Activated naive CD4-positive, alpha-beta T cell (primary cell): ENCODE results near the gene PNO1.
"Not testable (repeated sequence)": the region's sequence is repeated elsewhere in the genome, so short reads cannot be mapped to it uniquely, and the experiment has no call there.

Experiments used
- DNase-seq, 4 experiments: peaks; one replicate each; lab custom pipeline; 2025; lab: John Stamatoyannopoulos, UW

PNO1 gene

DNA sequence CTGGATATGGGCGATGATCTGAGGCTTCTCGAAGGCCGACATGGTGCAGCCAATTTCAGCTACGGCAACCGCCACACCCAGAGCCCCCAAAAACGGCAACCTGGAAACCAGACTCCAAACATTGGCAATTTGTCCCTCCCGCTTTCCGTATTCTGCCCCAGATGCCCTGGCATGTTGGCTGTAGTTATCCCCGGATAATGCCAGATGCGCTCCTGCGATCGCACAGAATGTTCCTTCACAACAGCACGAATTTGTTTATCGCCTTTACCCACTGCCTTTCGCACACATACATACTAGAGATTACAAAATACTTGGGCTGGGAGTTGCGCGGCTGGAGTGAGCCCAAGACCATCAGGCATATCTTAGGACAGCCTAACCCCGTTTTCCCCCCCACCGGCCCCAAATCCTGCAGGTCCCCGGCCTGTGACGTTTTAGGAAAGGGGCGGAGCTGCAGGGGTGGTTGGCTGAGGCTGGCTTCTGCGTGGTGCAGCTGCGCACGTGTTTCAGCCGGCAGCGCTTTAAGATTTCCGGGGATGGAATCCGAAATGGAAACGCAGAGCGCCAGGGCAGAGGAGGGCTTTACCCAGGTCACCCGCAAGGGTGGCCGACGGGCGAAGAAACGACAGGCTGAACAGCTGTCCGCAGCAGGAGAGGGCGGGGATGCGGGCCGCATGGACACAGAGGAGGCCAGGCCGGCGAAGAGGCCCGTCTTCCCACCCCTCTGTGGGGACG, at the start of gene PNO1:
Gene PNO1, plus strand, starts transcription at position 487 of the 732 bp plus-strand sequence. Its CDS starts 47 bp downstream, at position 534.
- peak; percentile 85 to 95 (median 91) for DNase-seq

DNA sequence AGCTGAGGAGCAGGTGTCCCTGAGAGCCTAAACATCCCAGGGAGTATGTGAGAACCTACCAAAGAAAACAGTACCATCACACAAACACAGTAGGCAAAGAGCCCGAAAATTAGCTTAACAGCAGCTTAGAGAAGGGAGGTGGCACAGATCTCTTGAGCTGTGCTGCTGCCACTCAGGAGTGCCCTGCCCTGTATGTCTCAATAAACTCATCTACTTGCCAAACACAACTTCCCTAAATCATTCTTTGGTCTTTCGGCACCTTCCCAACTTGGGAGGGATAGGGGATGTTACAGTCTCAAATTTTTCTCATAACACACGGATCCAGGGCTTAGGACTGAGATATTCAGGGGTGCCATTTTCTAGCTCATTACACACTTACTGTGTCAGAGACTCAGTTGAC, 49.6 kb upstream of the PNO1 start:
- no peak for DNase-seq

DNA sequence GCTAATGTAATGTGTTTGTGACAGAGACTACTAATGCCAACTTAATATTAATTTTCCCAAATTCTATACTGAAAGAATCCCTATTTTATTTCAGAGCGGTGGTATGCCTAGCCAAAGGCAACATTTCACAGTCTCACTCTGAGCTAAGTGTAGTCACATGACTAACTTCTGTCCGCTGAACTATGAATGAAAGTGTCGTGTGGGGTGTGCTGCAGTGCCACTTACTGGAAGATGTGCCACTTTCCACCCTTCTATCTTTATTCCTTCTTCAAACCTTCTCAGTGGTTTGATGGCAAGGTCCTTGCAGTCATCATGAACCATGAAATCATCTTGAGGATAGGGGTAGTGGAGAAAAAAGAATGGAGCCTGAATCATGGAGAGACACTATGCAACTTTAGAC, 47.6 kb upstream of the PNO1 start:
- no peak for DNase-seq

DNA sequence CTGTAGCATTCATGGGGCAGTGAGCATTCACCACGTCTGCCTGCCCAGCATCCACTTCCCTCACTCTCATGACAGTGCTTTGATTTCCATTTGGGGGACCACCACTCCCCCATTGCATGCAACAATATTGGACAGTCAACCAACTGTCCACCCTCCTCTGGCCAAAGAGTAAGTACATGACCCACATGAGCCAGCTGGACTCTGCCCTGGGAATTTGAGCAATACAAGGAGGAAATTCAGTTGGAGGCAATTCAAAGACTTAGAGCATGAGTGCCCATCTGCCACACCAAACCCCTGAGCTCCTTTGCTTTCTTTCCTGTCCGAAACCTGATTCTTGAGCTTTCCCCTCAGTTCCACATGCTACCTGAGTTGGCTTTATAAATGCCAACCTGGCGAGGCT, 41.7 kb upstream of the PNO1 start:
- DNase-seq = no peak

DNA sequence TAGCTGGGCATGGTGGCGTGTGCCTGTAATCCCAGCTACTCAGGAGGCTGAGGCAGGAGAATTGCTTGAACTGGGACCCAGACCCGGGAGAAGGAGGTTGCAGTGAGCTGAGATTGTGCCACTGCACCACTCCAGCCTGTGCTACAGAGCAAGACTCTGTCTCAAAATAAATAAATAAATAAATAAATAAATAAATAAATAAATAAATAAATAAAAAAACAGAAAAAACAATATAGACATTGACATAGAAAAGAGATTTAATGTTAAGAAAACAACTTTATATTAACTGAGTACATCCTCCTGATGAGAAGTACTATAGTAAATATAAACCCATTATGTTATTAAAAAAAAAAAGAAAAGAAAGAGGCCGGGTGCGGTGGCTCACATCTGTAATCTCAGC, 39.8 kb upstream of the PNO1 start:
- DNase-seq = not testable (repeated sequence)

DNA sequence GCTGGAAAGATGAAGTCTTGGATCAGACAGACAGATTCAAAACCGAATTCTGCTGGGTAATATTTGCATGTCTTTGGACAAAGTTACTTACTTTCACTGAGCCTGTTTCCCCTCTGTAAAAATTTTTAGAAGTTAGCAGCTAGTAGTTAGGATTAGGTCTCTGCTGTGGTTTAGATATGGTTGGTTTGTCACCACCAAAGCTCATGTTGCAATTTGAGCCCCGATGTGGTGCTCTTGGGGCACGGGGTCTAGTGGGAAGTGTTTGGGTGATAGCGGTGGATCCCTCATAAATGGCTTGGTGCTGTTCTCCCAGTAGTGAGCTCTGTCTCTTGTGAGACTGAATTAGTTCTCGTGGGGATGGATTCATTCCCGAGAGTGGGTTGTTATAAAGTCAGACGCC, 38.9 kb upstream of the PNO1 start:
- DNase-seq = no peak

DNA sequence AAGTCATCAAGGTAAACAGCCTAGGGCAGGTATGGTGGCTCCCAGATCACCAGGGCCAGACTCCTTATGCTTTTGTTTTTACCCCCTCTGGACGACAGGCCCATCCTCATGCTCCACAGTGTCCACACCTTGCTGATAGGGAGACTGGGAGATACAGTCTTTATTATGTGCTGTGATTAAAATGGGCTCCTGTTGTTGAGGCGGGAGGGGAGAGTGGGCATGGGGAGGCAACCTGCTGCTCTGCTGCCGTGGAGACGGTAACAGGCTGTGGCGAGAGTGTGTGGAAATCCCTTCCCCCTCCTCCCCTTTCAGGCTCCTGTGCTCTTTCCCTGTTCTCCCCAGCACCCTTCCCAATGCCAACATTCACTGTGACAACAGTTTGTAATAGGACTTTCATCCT, 38.2 kb upstream of the PNO1 start:
- no peak for DNase-seq

DNA sequence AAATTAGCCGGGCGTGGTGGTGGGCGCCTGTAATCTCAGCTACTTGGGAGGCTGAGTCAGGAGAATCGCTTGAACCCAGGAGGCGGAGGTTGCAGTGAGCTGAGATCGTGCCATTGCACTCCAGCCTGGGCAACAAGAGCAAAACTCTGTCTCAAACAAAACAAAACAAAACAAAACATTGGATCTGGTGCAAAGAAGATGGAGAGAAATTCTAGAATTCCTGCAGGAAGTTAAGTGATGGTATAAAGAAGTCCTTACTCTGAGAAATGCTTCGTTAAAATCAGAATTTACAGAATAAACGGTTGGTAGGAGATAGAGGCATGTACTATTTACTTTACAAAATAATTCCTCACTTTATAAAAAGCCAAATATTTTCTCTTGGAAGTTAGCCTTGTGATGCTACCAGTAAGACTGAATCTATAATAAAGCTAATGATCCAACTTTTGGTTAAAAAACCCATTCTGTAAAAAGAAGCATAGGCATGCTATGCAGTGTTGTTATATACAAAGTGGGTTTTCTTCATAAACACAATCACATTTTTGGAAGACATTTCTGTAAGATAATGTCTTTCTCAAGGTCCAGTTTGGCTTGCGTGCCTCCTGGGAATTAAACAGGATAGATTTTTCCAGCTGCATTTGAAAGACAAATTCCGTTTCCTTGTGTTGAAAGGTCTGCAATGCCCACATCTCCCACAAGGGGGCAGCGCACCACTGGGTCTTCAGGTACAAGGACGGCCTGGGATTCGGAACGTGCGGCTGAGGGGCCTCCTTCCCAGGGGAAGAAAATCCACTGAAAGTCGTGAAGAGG, 35.6 kb upstream of the PNO1 start:
- DNase-seq = peak; percentile 35 to 80 (median 75)

DNA sequence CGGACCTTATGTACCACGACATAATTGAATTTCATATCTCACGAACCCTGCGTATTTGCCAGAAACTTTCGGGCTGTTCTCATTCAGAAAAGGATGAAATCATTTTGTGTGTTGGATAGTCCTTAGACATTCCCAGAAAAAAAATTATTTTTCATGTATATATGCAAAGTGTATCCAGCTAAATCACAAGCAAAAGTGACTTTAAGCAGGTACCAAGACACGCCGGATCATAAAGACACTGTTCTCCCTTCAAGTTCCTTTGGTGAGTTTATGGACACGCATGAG, 35.1 kb upstream of the PNO1 start:
- no peak for DNase-seq

DNA sequence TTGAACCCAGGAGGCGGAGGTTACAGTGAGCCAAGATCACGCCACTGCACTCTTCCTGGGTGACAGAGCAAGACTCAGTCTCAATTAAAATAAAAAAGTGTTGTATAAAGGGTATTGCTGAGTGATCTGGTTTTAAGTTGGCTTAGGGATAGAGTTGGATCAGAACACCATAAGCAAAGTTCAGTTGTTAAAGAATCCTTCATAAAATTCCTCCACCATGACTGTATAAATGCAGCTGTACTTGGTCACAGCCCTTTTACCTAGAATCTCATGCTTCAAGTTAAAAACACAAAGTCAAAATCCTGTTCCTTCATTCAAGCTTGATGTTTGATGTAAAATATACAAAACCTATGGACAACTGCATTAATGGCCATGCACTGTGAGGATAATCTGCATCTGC, 33.4 kb upstream of the PNO1 start:
- DNase-seq = no peak

DNA sequence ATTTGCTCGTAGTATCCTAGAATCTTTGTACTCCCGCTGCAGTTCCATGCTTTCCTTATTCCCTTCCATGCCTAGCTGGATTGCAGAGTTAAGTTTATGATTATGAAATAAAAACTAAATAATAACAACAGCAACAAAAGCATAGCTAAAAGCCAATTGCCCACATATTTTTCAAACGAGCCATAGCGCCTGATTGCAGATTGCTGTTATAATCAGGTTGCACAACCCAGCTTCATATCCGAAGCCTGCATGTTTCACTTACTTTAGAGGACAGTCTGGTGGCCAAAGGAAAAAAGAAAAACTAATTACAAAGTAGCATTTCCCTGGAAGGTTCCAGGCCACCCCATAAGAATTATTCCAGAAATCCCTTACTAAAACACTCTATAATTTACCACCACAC, 31.9 kb upstream of the PNO1 start:
- DNase-seq = no peak

DNA sequence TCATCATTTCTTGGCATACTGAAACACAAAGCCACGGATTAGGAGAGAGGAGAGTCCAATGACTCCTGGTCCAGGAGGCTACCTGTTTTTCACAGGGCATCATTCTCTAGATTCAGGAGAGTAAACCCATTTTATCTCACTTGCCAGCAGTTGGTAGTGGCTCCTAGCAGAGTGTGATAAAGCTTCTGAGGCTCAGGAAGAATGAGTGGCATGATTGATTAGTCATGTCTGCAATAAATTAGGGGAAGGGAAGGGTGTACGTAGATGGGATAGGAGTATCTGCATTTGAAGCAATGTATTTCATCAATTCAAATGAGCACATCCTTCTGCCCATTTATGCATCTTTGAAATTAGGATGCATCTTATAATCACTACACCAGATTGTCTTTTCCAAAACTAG, 31.1 kb upstream of the PNO1 start:
- no peak for DNase-seq

DNA sequence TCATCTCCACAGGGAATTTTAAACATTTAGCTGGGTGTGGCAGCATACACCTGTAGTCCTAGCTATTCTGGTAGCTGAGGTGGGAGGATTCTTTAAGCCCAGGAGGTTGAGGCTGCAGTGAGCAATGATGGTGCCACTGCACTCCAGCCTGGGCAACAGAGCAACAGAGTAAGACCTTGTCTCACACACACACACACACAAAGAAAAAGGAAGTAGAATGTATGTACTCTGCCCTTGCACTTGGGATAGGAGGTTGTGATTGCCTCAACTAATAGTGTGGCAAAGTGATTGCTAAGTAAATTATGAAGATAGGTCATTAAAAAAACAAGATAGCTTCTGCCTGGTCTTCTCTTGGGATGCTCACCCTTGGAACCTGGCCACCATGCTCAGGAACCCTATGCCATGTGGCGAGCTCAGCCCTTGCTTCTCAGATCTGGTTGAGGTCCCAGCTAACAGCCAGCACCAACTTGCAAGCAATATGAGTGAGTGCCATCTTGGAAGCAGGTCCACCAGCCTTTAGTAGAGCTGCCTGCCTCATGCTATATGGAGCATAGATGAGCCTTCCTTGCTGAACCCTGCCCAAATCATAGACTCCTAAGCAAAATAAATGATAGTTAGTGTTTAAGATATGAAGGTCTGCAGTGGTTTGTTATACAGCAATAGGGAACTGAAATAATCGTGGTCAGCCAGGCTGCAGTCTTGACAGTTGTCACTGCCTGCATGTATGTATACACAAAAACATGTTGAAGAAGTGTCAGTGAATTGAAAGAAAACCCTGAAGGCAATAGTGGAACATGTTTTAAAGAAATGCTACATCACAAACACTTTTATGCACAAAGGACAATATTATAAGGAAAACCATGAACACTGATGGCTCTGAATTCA, 30.1 kb upstream of the PNO1 start:
- no peak for DNase-seq

DNA sequence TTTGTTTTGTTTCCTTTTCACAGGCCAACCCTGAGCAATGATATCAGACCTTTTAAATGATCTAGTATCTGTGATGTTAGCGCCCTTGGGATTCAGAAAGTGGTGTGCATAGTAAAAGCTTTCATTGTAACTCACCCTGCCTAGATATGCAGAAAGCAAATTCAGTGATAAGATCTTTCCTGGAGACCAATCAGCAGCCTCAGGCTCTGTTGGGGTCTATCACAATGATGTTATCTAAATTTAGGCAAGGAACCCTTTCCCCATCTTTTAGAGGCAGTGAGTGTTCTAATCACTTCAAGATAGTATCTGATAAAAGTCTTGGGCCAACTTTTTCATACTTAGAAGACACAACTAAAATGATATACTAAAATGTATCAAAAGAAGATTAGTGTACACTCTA, 23.6 kb upstream of the PNO1 start:
- DNase-seq = no peak

DNA sequence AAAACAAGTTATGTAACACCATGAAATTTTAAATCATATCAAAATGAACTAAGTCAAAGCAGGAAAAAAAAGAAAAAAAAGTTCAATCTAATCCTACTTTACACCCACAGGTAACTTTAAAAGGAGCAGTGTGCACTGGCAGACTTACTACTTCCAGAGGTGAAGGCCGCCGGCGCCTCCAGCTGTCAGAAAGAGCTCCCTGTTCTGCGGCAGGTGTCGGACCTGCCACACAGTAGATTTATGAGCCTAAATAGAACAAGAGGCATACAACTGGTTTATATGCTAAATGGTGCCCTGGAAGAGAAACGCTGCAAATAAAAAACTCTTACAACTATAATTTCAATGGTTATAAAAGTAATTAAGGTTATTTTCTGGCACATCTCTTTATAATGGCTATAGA, 23.1 kb upstream of the PNO1 start:
- no peak for DNase-seq

DNA sequence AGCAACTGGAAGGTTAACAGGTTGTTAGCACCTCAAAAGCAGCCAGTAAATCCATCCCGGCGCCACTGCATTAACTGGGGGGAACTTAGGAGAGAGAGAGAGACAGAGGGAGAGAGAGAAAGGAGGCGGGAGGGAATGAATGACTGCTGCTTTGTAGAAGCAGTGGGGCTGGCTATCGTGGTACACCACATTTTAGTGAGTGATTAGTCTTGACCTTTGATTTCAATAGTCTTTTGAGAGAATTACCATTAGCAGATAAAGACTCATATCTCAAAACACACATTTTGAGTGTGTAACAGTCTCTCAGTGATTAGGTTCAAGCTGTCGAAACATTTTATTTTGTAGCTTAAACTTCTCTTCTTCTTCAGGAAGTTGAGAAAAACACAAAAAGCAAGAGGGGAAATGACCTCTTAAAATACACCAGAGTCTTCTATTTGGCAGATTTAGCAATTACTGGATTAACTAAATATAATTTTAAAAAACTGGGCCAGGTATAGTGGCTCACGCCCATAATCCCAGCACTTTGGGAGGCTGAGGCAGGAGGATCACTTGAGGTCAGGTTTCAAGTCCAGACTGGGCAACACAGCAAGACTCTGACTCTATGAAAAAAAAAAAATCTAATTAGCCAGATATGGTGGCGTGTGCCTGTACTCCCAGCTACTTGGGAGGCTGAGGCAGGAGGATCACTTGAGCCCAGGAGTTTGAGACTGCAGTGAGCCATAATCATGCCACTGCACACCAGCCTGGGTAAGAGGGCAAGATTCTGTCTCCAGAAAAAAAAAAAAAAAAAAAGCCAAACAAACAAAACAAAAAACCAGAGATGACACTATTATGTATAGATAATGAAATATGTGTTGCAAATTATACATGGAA, 22.0 kb upstream of the PNO1 start:
- DNase-seq = no peak

DNA sequence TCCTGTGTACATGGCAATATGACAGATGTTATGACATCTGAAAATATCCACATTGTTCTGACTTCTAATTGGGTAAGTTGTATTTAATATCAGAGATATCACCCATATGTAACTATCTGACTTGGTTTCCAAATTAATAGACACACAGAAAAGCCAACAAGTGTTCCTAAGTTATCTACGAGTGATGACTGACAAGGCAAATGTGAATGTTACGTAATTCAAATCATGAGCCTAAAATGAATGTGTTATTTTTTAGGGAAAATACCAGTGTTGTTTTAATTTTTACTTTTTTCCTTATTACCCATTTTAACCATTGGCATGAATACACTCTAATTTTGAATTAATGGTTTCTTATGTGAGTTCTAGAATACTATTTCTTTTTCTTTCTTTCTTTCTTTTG, 15.8 kb upstream of the PNO1 start:
- DNase-seq = no peak

DNA sequence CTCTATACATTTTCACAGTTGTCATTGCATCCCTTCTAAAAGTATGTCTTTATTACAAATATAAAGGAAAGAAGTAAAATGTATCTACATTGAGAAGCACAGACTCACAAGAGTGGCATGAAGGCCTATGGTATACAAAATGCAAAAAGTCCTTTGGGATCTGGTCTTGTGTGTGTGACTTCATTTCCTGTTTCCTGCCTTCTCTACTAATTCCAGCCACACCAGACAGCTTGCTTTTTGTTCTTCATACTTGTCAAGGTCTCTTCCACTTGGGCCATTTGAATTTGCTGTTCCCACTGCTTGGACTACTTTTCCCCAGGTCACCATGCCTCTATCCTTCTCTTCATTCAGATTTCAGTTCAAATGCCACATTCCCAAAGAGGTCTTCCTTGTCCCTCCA, 6.7 kb upstream of the PNO1 start:
- no peak for DNase-seq

DNA sequence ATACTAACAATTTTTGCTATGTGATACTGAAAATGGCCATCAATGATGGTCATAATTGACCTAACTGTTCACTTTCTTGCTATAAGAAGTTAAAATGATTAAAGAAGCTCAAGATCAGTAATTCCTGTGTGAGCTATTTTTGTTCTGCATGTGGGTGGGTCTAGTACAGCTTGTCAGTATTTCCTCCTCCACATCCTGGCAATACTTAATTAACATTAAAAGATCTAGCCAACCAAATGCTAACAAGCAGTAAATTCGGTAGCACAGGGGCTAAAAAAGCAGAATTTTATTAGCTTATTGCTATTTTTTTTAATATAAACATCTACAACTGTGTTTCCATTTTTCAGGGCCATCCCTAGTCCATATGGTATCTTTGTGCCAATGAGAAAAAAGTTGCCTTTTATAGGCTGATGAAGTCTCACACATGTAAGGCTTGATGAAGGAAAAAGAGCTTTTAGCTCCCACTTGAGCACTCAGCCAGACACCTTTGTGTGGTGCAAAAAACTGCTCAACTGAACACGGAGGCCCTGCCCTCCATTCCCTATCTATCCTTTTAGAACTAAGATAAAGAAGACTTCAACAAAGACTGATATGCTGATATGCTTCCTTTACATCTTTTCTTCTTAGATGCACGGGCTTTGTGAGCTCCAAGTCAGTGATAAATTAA, 4.9 kb upstream of the PNO1 start:
- no peak for DNase-seq

DNA sequence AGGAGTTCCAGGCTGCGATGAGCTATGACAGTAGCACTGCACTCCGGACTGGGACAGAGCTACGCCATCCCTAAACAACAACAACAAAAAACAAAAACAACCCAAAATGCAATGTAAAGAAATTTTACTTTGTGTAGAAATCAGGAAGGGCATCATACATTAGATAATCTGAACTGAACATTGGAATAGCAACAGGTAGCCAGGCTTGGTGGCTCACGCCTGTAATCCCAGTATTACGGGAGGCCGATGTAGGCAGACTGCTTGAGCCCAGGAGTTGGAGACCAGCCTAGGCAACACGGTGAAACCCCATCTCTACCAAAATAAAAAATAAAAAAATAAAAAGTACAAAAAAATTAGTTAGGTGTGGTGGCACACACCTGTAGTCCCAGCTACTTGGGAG, 2.1 kb upstream of the PNO1 start:
- no peak for DNase-seq

DNA sequence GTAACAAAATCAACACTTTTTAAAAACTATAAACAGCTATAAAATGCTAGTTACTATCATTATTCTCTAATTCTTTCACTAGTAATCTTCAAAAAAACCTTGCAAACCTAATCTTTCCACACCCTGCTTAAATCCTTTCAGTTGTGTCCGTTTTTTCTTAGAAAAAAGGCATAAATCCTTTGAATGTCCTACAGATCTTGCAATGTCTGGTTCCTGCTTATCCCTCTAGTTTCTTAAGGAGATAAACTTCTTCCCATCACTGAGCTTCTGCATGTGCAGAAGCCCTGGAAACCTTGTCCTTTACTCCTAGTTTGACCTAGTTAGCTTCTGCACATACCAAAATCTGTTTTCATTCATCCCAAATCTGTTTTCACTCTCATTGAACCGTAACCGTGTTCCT, 1.3 kb upstream of the PNO1 start:
- DNase-seq = no peak
